ENCODE measurements around the gene KRTAP12-1.
"Not testable (repeated sequence)": the region's sequence is repeated elsewhere in the genome, so short reads cannot be mapped to it uniquely, and the experiment has no call there.

KRTAP12-1 gene

DNA sequence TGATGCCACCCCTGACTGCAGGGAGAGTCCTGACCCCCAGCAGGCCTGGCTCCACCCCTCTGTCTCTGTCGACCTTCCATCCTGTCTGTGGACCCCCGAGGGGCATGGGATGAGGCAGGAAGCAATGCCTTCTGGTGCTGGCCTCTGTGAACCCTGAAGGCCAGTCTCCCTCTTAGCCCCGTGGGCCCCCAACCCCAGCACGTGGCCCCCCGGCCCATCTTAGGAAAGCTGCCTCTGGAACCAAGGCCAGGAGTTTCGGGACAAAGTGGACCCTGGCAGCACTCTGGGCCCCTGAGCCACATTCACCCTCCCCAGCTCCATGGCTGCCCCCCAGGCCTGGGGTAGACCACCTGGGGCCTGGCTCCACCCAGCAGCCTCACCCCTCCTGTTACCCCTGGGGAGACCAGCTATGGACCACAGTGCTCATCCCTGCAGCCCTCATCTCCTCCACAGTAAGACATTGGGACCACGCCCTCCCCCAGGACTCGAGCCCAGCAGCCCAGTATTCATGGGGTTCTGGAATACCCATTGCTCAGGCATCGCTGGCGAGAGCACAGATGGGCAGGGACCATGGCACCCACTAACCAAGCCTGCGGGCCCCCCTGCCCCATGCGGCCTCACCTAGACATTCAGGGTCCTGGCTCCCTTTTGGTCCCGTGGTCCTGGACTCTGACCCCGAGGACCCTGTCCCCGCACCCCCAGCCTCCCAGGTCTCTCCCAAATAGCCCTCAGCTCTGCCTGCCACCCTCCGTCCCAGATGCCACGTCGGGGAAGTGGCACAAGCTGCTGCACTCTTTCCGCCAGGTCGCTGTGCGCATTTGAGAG, 43.2 kb downstream of the KRTAP12-1 start:
- DNase-seq, result not testable (repeated sequence)

DNA sequence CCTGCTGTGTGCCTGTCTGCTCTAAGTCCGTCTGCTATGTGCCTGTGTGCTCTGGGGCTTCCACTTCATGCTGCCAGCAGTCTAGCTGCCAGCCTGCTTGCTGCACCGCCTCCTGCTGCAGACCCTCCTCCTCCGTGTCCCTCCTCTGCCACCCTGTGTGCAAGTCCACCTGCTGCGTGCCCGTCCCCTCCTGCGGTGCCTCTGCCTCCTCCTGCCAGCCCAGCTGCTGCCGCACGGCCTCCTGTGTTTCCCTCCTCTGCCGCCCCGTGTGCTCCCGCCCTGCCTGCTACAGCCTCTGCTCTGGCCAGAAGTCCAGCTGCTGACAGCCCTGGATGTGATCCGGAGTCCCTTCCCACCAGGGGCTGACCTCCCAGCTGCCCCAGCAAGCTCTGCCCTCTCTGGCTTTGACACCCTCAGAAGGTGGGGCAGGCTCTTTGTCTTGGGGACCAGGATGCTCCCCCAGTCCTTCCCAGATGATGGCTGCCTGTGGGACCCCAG, 44.1 kb downstream of the KRTAP12-1 start:
- DNase-seq, result not testable (repeated sequence)

- DNase-seq, result no peak
Measured at GRCh38 chr21:44637018-44637850, 44.7 kb downstream of the KRTAP12-1 start, which contains the start of gene KRTAP10-10. TSS of gene KRTAP10-10 (plus strand) at chr21:44637356. CDS start at chr21:44637418, 62 bp downstream.

DNA sequence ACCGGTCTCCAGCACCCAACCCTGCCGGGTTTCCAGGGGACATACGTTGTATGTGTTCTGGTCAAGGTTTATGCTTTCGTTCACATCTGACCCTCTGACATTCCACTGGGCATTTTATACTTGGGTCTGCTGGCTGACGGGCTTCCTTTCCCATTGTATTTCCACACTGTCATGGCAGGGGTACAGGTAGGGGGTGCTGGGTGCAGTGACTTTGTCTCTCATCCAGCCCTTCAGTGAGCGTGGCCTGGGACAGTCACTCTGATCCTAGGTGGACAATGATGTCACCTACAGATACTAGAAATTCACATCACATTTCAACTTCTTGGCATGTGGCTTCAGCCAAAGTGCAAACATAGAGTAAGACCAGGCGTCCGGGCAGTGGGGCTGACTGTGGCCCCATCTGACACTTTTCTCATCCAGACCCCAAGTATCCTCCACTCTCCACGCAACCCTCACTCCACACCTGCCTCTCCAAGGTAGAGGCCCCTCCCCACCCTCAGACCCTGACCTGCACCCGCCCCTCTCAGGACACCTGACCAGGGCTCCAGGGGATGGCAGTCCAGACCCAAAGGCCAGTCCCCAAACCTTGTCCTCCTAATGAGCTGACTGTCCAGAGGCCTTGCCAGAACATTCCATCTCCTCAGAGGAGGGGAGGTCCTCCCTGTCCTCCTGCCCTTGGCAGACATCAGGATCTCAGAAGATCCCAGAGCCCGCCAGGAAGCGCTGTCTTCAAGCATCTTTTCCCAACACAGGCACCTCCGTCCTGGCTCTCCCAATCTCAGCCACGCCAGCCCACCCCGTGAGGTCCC, 45.5 kb downstream of the KRTAP12-1 start:
- DNase-seq, result no peak

DNA sequence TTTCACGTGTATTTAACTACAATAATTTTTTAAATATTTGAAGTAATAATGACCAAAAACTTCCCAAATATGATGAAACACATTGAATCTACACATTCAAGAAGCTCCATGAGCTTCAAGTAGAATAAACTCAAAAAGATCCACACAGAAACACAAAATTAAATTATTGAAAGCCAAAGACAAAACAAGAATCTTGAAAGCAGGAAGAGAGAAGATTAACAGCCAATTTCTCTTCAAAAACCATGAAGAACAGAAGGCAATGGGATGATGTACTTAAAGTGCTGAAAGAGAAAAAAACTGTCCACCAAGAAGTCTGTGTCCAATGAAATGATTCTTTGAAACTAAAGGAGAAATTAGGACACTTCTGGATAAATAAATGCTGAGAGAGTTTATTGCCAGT, 49.9 kb downstream of the KRTAP12-1 start:
- DNase-seq, result no peak

Measured in stimulated activated naive CD4-positive, alpha-beta T cell treated with Interleukin-2 at 50 U/mL for 16 hours (primary cell).